ENCODE data around the gene MICAL3. TPM values are rescaled to one million over a fixed set of nuclear protein-coding genes. Genes with fewer than 3 reads are reported as not detected.
"Not testable (repeated sequence)": the region's sequence is repeated elsewhere in the genome, so short reads cannot be mapped to it uniquely, and the experiment has no call there.

MICAL3 gene
- total RNA-seq, 4 donors from 2014 or later = 84.2 to 290 (median 151) TPM

DNA sequence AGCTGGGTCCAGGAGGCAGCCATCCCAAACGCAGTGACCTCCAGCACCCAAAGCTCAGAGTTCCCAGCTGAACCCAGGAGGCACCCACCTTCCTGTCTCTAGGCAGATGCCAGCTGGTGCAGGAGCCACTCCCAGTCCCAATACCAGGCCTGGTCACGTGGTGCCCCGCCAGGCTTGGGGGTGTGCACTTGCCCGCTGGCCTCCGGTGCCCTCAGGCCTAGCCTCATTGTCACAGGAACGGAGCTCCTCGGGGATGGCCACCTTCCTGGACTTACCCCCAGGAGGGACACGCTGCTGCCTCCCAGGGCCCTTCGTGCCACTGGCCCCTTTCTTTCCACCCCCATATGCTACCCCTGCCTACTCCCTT lies 254.7 kb downstream of the MICAL3 start:
- Histone ChIP-seq H3K36me3 (no peaks in the 10 kb centered on the region), H3K27ac (peak overlapping the region in 2 of 4 donors; percentile 12 to 49), H3K4me3 (no peak overlapping the region), H3K27me3 (no peaks in the 10 kb centered on the region), H3K4me1 (peaks cover 6 to 55% (median 28%) of the 10 kb centered on the region in 4 donors), H3K9me3 (no peaks in the 10 kb centered on the region)
- in situ Hi-C loops (cut with MboI; ENCODE audit: low pct_ligation_motif_present in 1 of 4, low pct_unique_long_range_greater_than_20kb in 1 of 4, low sequenced_read_pairs in 3 of 4) = no loop called here
- intact Hi-C loops (cut with DNase I; ENCODE audit: low total_unique reads) = no loop called here
- 57% methylated on average over 9 of the region's 9 CpGs; no CpG with 5 or more reads in 1 of the 2 donors for WGBS, 2 donors (ENCODE audit: low coverage in 1 of 2)
- TF ChIP-seq POLR2AphosphoS5 (IDR thresholded peaks at IDR 0.05) = no peak
- TF ChIP-seq EP300 (IDR thresholded peaks at IDR 0.05; ENCODE audit: low read depth) = no peak
- no peak for TF ChIP-seq POLR2A (IDR thresholded peaks at IDR 0.05)
- TF ChIP-seq, protein P1, sequence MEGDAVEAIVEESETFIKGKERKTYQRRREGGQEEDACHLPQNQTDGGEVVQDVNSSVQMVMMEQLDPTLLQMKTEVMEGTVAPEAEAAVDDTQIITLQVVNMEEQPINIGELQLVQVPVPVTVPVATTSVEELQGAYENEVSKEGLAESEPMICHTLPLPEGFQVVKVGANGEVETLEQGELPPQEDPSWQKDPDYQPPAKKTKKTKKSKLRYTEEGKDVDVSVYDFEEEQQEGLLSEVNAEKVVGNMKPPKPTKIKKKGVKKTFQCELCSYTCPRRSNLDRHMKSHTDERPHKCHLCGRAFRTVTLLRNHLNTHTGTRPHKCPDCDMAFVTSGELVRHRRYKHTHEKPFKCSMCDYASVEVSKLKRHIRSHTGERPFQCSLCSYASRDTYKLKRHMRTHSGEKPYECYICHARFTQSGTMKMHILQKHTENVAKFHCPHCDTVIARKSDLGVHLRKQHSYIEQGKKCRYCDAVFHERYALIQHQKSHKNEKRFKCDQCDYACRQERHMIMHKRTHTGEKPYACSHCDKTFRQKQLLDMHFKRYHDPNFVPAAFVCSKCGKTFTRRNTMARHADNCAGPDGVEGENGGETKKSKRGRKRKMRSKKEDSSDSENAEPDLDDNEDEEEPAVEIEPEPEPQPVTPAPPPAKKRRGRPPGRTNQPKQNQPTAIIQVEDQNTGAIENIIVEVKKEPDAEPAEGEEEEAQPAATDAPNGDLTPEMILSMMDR (IDR thresholded peaks at IDR 0.05) = no peak
- peak; percentile 70 for DNase-seq

DNA sequence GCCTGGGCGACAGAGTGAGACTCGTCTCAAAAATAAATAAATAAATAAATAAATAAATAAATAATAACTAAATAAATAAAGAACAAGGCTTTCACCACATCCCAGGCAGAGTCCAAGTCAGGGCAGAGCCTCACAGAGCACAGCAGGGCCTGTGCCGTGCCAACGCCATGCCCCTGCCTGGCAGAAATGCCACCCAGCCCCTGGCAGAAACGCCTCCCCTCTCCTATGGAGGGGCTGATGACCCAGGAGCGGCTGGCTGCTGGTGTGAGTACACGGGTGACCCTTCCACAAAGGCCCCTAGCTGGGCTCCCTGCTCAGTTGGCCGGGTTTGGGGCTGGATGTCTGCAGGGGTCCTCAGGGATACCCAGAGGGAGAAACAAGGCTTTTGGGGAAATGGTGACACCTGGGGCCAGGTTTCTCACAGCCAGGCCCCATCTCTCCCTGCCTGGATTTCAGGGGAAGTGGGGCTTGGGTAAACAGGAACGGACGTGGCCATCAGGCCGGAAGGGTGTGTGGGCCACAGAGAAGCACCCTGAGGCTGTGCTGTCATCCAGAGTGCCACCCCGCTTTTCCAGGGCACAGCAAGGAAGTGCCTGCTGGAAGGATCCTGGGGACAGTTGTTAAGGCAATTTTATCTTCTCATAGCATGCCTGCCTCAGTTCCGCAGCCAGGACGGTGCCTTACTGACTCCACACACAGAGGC lies 255.2 kb downstream of the MICAL3 start:
- WGBS, 2 donors (ENCODE audit: low coverage in 1 of 2) = 85% methylated on average over 14 of the region's 14 CpGs; no CpG with 5 or more reads in 1 of the 2 donors
- DNase-seq = no peak
- Histone ChIP-seq H3K9me3 (no peaks in the 10 kb centered on the region), H3K36me3 (no peaks in the 10 kb centered on the region), H3K27me3 (no peaks in the 10 kb centered on the region), H3K4me1 (peaks cover 6 to 52% (median 27%) of the 10 kb centered on the region in 4 donors), H3K27ac (peak overlapping the region in 2 of 4 donors; percentile 12 to 49), H3K4me3 (no peak overlapping the region)
- TF ChIP-seq, protein P1 (IDR thresholded peaks at IDR 0.05) = no peak
- TF ChIP-seq POLR2AphosphoS5 (IDR thresholded peaks at IDR 0.05) (no peak), POLR2A (IDR thresholded peaks at IDR 0.05) (no peak)
- intact Hi-C loops (cut with DNase I; ENCODE audit: low total_unique reads) = no loop called here
- in situ Hi-C loops (cut with MboI; ENCODE audit: low pct_ligation_motif_present in 1 of 4, low pct_unique_long_range_greater_than_20kb in 1 of 4, low sequenced_read_pairs in 3 of 4) = no loop called here

DNA sequence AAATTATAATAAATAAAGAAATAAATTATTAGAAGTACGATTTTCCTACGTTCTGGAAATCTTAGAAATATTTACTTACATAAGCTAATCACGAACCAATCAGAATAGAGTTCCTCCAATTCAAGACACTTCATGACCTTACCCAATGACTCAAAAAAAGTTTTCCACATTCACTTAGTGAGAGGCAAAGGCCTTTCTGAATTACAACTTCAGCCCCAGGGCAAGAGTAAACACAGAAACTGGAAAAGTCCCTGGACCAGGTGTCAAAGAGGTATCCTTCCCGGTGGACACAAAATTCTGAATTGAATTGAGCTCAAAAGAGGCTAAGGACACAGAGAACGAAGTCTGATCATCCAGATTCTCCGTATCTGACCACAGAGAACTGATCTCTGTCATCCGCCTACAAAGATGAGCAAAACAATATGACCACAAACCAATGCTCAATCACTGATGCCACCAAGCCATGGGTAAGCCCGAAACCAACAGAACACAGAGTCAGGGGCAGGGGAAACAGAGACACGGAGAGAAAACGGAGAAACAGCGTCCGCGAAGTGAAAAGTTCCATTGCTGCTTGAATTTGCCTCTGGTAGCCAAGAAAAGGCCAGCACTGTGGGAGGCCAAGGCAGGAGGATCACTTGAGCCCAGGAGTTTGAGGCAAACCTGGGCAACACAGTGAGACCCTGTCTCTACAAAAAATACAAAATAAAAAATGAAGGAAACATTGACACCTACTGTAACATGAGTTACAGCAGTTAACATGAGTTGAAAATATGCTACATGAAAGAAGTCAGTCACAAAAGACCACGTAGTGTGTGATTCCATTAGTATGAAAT lies 256.9 kb downstream of the MICAL3 start:
- Histone ChIP-seq H3K36me3 (no peaks in the 10 kb centered on the region), H3K9me3 (no peaks in the 10 kb centered on the region), H3K27me3 (no peaks in the 10 kb centered on the region), H3K4me3 (no peak overlapping the region), H3K4me1 (peaks cover 0 to 39% (median 17%) of the 10 kb centered on the region in 4 donors), H3K27ac (no peak overlapping the region)
- TF ChIP-seq POLR2A (IDR thresholded peaks at IDR 0.05) = no peak
- TF ChIP-seq, protein P1 (IDR thresholded peaks at IDR 0.05) = no peak
- no peak for TF ChIP-seq POLR2AphosphoS5 (IDR thresholded peaks at IDR 0.05)
- TF ChIP-seq EP300 (IDR thresholded peaks at IDR 0.05; ENCODE audit: low read depth) = no peak
- 70 to 80% methylated on average over 14 of the region's 14 CpGs for WGBS, 2 donors (ENCODE audit: low coverage in 1 of 2)
- intact Hi-C loops (cut with DNase I; ENCODE audit: low total_unique reads) (no loop called here), in situ Hi-C loops (cut with MboI; ENCODE audit: low pct_ligation_motif_present in 1 of 4, low pct_unique_long_range_greater_than_20kb in 1 of 4, low sequenced_read_pairs in 3 of 4) (no loop called here)
- DNase-seq = no peak

DNA sequence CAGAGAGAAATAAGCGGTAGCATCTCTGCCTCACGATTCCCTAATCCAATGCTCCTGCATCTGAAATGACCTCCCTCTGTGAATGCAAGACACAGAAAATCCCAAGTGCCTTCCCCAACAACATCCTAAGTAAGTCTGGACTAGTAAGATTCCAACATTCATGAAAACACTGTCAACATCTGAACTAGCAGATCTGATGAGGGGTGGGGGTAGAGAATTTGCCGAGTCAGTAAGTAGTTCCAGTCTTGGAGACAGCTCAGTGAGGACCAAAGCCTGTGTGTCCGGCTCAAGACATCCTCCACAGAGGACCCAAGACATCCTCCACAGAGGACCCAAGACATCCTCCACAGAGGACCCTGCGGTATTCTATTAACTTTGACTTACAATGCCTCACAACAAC lies 259.5 kb downstream of the MICAL3 start:
- H3K27ac ChIP-seq; H3K36me3 ChIP-seq; H3K9me3 ChIP-seq; H3K27me3 ChIP-seq; intact Hi-C loops (cut with DNase I; ENCODE audit: low total_unique reads); in situ Hi-C loops (cut with MboI; ENCODE audit: low pct_ligation_motif_present in 1 of 4, low pct_unique_long_range_greater_than_20kb in 1 of 4, low sequenced_read_pairs in 3 of 4); H3K4me3 ChIP-seq; DNase-seq: not testable (repeated sequence)
- WGBS, 2 donors (ENCODE audit: low coverage in 1 of 2) = 80 to 97% methylated on average over 1 to 5 of the region's 5 CpGs
- H3K4me1 ChIP-seq = peaks cover 0 to 26% (median 12%) of the 10 kb centered on the region in 4 donors
